Measurements from ENCODE around the gene CENPT.

The CENPT gene

DNA sequence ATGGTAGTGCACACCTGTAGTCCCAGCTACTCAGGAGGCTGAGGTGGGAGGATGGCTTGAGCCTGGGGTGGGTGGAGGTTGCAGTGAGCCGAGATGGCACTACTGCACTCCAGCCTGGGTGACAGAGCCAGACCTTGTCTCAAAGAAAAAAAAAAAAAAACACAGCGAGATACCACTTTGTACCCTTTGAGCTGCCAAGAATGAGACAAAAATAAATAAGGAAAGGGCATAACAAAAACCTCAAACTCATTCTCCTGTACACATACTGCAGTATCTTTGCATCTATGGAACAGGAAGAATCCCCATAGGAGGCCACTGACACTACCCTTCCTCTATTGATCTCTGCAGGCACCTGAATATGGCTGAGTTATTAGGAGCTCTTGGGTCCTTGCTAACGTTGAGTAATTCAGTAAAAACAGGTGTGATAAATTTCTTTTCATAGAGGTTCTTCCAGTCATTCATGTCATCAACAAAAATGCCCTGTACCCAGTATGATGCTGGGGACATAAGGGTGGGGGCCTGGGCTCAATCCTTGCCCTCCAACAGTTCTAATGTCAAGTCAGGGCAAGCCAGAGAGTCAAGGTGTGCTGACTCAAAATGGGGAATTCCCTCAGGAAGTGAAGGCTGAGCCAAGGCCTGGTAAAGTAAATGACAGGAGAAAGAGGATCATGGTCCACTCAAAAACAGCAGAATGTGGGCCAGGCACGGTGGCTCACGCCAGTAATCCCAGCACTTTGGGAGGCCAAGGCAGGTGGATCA, 68.1 kb downstream of the CENPT start:
- Histone ChIP-seq H3K4me3 (replicated peaks; ENCODE audit: low read depth, low read length) (no peak overlapping the region), H3K36me3 (ENCODE audit: control insufficient read depth, insufficient read depth, low read length) (peaks cover 3% of the 10 kb centered on the region), H3K27me3 (replicated peaks; ENCODE audit: control insufficient read depth, insufficient read depth, low read length) (no peaks in the 10 kb centered on the region)
- no peak for TF ChIP-seq CTCF (IDR thresholded peaks at IDR 0.05; ENCODE audit: insufficient read depth, low read length, poor library complexity, severe bottlenecking)
- no peak for DNase-seq (ENCODE audit: extremely low read depth, insufficient read length)

Data from GM06990 (cell line).